Measurements from ENCODE around the gene UBA52. TPM values are rescaled to one million over a fixed set of nuclear protein-coding genes. Genes with fewer than 3 reads are reported as not detected.

Gene UBA52
- polyA plus RNA-seq, 3 donors, result 782 to 892 (median 838) TPM

- no peak for DNase-seq (ENCODE audit: extremely low read depth in 1 of 11, low read depth in 9 of 11, low spot score in 4 of 11)
These were observed 39.8 kb downstream of the UBA52 start for GRCh38 chr19:18611327-18612050.

- DNase-seq (ENCODE audit: extremely low read depth in 1 of 11, low read depth in 9 of 11, low spot score in 4 of 11), result no peak
These were observed 40.6 kb downstream of the UBA52 start for GRCh38 chr19:18612051-18612771.

GRCh38 chr19:18612772-18613588, 41.3 kb downstream of the UBA52 start, which contains the start of gene TMEM59L:
Gene TMEM59L (plus strand): TSS chr19:18612870. CDS start chr19:18612959, 89 bp downstream.
- DNase-seq (ENCODE audit: extremely low read depth in 1 of 11, low read depth in 9 of 11, low spot score in 4 of 11), result no peak

GRCh38 chr19:18613589-18614234, 42.1 kb downstream of the UBA52 start:
- DNase-seq (ENCODE audit: extremely low read depth in 1 of 11, low read depth in 9 of 11, low spot score in 4 of 11), result no peak

- no peak for DNase-seq (ENCODE audit: extremely low read depth in 1 of 11, low read depth in 9 of 11, low spot score in 4 of 11)
These were observed 44.4 kb downstream of the UBA52 start for GRCh38 chr19:18616023-18616422.

GRCh38 chr19:18617562-18617961, 45.9 kb downstream of the UBA52 start:
- no peak for DNase-seq (ENCODE audit: extremely low read depth in 1 of 11, low read depth in 9 of 11, low spot score in 4 of 11)

GRCh38 chr19:18618236-18618635, 46.6 kb downstream of the UBA52 start:
- no peak for DNase-seq (ENCODE audit: extremely low read depth in 1 of 11, low read depth in 9 of 11, low spot score in 4 of 11)

GRCh38 chr19:18620311-18620710, 48.7 kb downstream of the UBA52 start:
- no peak for DNase-seq (ENCODE audit: extremely low read depth in 1 of 11, low read depth in 9 of 11, low spot score in 4 of 11)

- DNase-seq (ENCODE audit: extremely low read depth in 1 of 11, low read depth in 9 of 11, low spot score in 4 of 11), result no peak
These were observed 49.2 kb downstream of the UBA52 start for GRCh38 chr19:18620902-18621301.

GRCh38 chr19:18626906-18627305, 55.2 kb downstream of the UBA52 start:
- DNase-seq (ENCODE audit: extremely low read depth in 1 of 11, low read depth in 9 of 11, low spot score in 4 of 11), result no peak

Other genes starting within 250 kb of the UBA52 start
- gene LSM4, start 248.8 kb upstream of the UBA52 start, polyA plus RNA-seq (ENCODE audit: insufficient read length in 3 of 3), result 100 to 1,000 TPM in 2 of 3 donors, 10 to 100 TPM in 1; 84.2 to 120 (median 108) TPM
- gene PGPEP1, start 231.3 kb upstream of the UBA52 start, polyA plus RNA-seq (ENCODE audit: insufficient read length in 3 of 3), result 10 to 100 TPM; 20.9 to 35.3 (median 22.0) TPM
- 10 to 100 TPM in 1 of 3 donors, 1 to 10 TPM in 2; 2.2 to 10.4 (median 2.9) TPM for gene GDF15, start 185.7 kb upstream of the UBA52 start, polyA plus RNA-seq (ENCODE audit: insufficient read length in 3 of 3)
- 1 to 10 TPM in 1 of 3 donors, under 1 TPM in 2; 0.75 to 1.6 (median 0.88) TPM for gene LRRC25, start 174.2 kb upstream of the UBA52 start, polyA plus RNA-seq (ENCODE audit: insufficient read length in 3 of 3)
- gene SSBP4, start 152.5 kb upstream of the UBA52 start, polyA plus RNA-seq (ENCODE audit: insufficient read length in 3 of 3), result 100 to 1,000 TPM in 2 of 3 donors, 10 to 100 TPM in 1; 52.4 to 115 (median 104) TPM
- 100 to 1,000 TPM; 104 to 133 (median 123) TPM for gene ISYNA1, start 133.7 kb upstream of the UBA52 start, polyA plus RNA-seq (ENCODE audit: insufficient read length in 3 of 3)
- 10 to 100 TPM in 2 of 3 donors, 1 to 10 TPM in 1; 8.4 to 13.3 (median 10.6) TPM for gene ELL, start 49.8 kb upstream of the UBA52 start, polyA plus RNA-seq (ENCODE audit: insufficient read length in 3 of 3)
- 100 to 1,000 TPM; 133 to 212 (median 182) TPM for gene FKBP8, start 28.3 kb upstream of the UBA52 start, polyA plus RNA-seq (ENCODE audit: insufficient read length in 3 of 3)
- 10 to 100 TPM; 48.0 to 67.6 (median 64.9) TPM for gene KXD1, start 14.0 kb upstream of the UBA52 start, polyA plus RNA-seq (ENCODE audit: insufficient read length in 3 of 3)
- gene REX1BD, start 16.9 kb downstream of the UBA52 start, polyA plus RNA-seq (ENCODE audit: insufficient read length in 3 of 3), result 10 to 100 TPM; 19.9 to 47.1 (median 43.4) TPM
- 1 to 10 TPM; 2.6 to 5.8 (median 4.7) TPM for gene CRLF1, start 34.9 kb downstream of the UBA52 start, polyA plus RNA-seq (ENCODE audit: insufficient read length in 3 of 3)
- 1 to 10 TPM; 1.6 to 3.9 (median 2.9) TPM for gene TMEM59L, start 41.0 kb downstream of the UBA52 start, polyA plus RNA-seq (ENCODE audit: insufficient read length in 3 of 3)
- gene KLHL26, start 65.2 kb downstream of the UBA52 start, polyA plus RNA-seq (ENCODE audit: insufficient read length in 3 of 3), result 10 to 100 TPM in 1 of 3 donors, 1 to 10 TPM in 2; 4.7 to 11.4 (median 8.2) TPM
- 10 to 100 TPM; 15.4 to 27.1 (median 22.7) TPM for gene CRTC1, start 111.8 kb downstream of the UBA52 start, polyA plus RNA-seq (ENCODE audit: insufficient read length in 3 of 3)
- gene COMP, start 219.4 kb downstream of the UBA52 start, polyA plus RNA-seq (ENCODE audit: insufficient read length in 3 of 3), result under 1 TPM; 0.13 to 0.76 (median 0.14) TPM

All from renal cortex interstitium (tissue), 11 donors.